SK-N-SH treated with all-trans-retinoic acid at 6 μM for 48 hours (cell line): Measurements from ENCODE around the gene CCDC106.

Source experiments
- ATAC-seq: fragments of 200-7000 bp; cut with Tn5 transposase; 3 replicates; pipeline ENCODE4 v1.9.1; 2020; ENCODE audit warnings: mild to moderate bottlenecking, moderate library complexity
- ARNTL ChIP-seq: fragments of 450-650 bp; formaldehyde crosslinking; IDR thresholded peaks from 2 replicates; pipeline ENCODE4 v1.5.0; 2020; ENCODE audit warnings: low read depth, mild to moderate bottlenecking, moderate library complexity, borderline replicate concordance
- BACH2 ChIP-seq: fragments of 250-450 bp; sonication (Bioruptor Pico); IDR thresholded peaks from 2 replicates; pipeline ENCODE4 v1.9.0; 2021; ENCODE audit warnings: mild to moderate bottlenecking, borderline replicate concordance
- CSDC2 ChIP-seq: fragments of 250-450 bp; sonication (Bioruptor Pico); IDR thresholded peaks from 2 replicates; pipeline ENCODE4 v1.5.0; 2020; ENCODE audit warnings: mild to moderate bottlenecking, moderate library complexity
- ESRRG ChIP-seq: fragments of 250-450 bp; sonication (Bioruptor Pico); IDR thresholded peaks from 2 replicates; pipeline ENCODE4 v1.6.1; 2021; ENCODE audit warnings: mild to moderate bottlenecking
- GLIS3 ChIP-seq: fragments of 250-450 bp; sonication (Bioruptor Pico); IDR thresholded peaks from 2 replicates; pipeline ENCODE4 v1.5.0; 2020; ENCODE audit warnings: mild to moderate bottlenecking, moderate library complexity
- OSR1 ChIP-seq: fragments of 250-450 bp; sonication (Bioruptor Pico); IDR thresholded peaks from 2 replicates; pipeline ENCODE4 v1.8.0; 2022; ENCODE audit warnings: moderate library complexity, mild to moderate bottlenecking, inconsistent platforms
- PPARA ChIP-seq: fragments of 250-450 bp; sonication (Bioruptor Pico); IDR thresholded peaks from 2 replicates; pipeline ENCODE4 v1.5.0; 2020; ENCODE audit warnings: mild to moderate bottlenecking, borderline replicate concordance
- RARB ChIP-seq: fragments of 250-450 bp; sonication (Bioruptor Pico); IDR thresholded peaks from 2 replicates; pipeline ENCODE4 v1.8.0; 2021; ENCODE audit warnings: mild to moderate bottlenecking, moderate library complexity
- SNAI2 ChIP-seq: fragments of 250-450 bp; sonication (Bioruptor Pico); IDR thresholded peaks from 2 replicates; pipeline ENCODE4 v1.5.0; 2020; ENCODE audit warnings: mild to moderate bottlenecking, moderate library complexity
- TCF4 ChIP-seq: fragments of 250-450 bp; sonication (Bioruptor Pico); IDR thresholded peaks from 2 replicates; pipeline ENCODE4 v1.8.0; 2021; ENCODE audit warnings: mild to moderate bottlenecking, moderate library complexity, borderline replicate concordance
- TOX ChIP-seq: fragments of 250-450 bp; sonication (Bioruptor Pico); IDR thresholded peaks from 2 replicates; pipeline ENCODE4 v1.8.0; 2021; ENCODE audit warnings: mild to moderate bottlenecking, moderate library complexity, borderline replicate concordance
- ZFP3 ChIP-seq: fragments of 250-450 bp; sonication (Bioruptor Pico); IDR thresholded peaks from 2 replicates; pipeline ENCODE4 v1.5.0; 2020; ENCODE audit warnings: mild to moderate bottlenecking, moderate library complexity
- ZFP30 ChIP-seq: fragments of 450-650 bp; formaldehyde crosslinking; IDR thresholded peaks from 2 replicates; pipeline ENCODE4 v1.5.0; 2022; ENCODE audit warnings: mild to moderate bottlenecking, moderate library complexity
- ZNF565 ChIP-seq: fragments of 450-650 bp; formaldehyde crosslinking; conservative IDR thresholded peaks from 2 replicates; pipeline ENCODE4 v1.5.0; 2020; ENCODE audit warnings: low read depth, mild to moderate bottlenecking, moderate library complexity
- ZNF70 ChIP-seq: fragments of 450-650 bp; formaldehyde crosslinking; IDR thresholded peaks from 2 replicates; pipeline ENCODE4 v1.5.0; 2020; ENCODE audit warnings: mild to moderate bottlenecking, moderate library complexity
- ZNF8 ChIP-seq: fragments of 450-650 bp; formaldehyde crosslinking; IDR thresholded peaks from 2 replicates; pipeline ENCODE4 v1.5.0; 2020; ENCODE audit warnings: mild to moderate bottlenecking, moderate library complexity
- TF ChIP-seq, protein P1 (sequence below): fragments of 250-450 bp; sonication (Bioruptor Pico); IDR thresholded peaks from 2 replicates; pipeline ENCODE4 v1.8.0; 2020; ENCODE audit warnings: mild to moderate bottlenecking, moderate library complexity, borderline replicate concordance
- TF ChIP-seq, protein P2 (sequence below): fragments of 250-450 bp; sonication (Bioruptor Pico); IDR thresholded peaks from 2 replicates; pipeline ENCODE4 v1.5.1; 2021; ENCODE audit warnings: mild to moderate bottlenecking, moderate library complexity
- TF ChIP-seq, protein P3 (sequence below): fragments of 250-450 bp; sonication (Bioruptor Pico); IDR thresholded peaks from 2 replicates; pipeline ENCODE4 v1.8.0; 2021; ENCODE audit warnings: low read depth, mild to moderate bottlenecking, moderate library complexity, borderline replicate concordance
- TF ChIP-seq, protein P4 (sequence below): fragments of 250-450 bp; sonication (Bioruptor Pico); IDR thresholded peaks from 2 replicates; pipeline ENCODE4 v1.5.0; 2020; ENCODE audit warnings: mild to moderate bottlenecking, moderate library complexity

CCDC106 gene

DNA sequence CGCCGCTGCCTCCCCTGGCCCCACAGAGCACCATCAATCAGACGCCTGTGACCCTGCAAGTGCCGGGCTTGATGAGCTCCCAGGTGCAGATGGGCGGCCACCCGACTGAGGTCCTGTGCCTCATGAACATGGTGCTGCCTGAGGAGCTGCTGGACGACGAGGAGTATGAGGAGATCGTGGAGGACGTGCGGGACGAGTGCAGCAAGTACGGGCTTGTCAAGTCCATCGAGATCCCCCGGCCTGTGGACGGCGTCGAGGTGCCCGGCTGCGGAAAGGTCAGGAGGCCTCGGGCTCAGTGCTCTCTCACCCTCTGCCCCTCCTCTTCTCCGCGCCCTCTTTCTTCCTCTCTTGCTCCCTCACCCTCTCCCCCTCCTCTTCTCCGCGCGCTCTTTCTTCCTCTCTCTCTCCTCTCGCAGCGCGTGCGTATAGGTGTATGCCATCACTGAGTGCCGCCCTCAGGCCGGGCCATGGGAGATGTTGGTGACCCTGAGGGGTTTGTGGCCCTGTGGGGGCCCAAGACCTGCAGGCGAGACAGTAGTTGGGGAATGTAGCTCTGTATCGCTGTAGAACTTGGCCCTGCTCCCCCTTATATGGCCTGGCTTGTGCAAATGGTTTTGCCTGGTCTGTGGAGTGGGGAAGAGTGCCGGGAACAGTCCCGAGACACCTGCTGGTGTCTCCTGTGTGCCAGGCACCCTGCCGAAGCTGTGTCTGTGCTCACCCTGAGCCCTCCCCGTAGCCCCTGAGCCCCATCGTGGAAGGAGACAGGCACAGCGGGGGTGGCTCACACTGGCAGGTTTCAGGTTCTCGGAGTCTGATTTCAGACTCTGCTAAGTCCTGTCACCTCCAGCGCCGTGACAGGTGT, 21.6 kb downstream of the CCDC106 start:
- ATAC-seq, result no peak
- TF ChIP-seq OSR1, result no peak
- TF ChIP-seq ZNF565 (CRISPR knock-in tag), result no peak
- TF ChIP-seq TCF4, result no peak
- TF ChIP-seq, protein P1, sequence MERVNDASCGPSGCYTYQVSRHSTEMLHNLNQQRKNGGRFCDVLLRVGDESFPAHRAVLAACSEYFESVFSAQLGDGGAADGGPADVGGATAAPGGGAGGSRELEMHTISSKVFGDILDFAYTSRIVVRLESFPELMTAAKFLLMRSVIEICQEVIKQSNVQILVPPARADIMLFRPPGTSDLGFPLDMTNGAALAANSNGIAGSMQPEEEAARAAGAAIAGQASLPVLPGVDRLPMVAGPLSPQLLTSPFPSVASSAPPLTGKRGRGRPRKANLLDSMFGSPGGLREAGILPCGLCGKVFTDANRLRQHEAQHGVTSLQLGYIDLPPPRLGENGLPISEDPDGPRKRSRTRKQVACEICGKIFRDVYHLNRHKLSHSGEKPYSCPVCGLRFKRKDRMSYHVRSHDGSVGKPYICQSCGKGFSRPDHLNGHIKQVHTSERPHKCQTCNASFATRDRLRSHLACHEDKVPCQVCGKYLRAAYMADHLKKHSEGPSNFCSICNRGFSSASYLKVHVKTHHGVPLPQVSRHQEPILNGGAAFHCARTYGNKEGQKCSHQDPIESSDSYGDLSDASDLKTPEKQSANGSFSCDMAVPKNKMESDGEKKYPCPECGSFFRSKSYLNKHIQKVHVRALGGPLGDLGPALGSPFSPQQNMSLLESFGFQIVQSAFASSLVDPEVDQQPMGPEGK (CRISPR knock-in tag), result no peak
- no peak for TF ChIP-seq ZNF8
- no peak for TF ChIP-seq CSDC2 (CRISPR knock-in tag)

DNA sequence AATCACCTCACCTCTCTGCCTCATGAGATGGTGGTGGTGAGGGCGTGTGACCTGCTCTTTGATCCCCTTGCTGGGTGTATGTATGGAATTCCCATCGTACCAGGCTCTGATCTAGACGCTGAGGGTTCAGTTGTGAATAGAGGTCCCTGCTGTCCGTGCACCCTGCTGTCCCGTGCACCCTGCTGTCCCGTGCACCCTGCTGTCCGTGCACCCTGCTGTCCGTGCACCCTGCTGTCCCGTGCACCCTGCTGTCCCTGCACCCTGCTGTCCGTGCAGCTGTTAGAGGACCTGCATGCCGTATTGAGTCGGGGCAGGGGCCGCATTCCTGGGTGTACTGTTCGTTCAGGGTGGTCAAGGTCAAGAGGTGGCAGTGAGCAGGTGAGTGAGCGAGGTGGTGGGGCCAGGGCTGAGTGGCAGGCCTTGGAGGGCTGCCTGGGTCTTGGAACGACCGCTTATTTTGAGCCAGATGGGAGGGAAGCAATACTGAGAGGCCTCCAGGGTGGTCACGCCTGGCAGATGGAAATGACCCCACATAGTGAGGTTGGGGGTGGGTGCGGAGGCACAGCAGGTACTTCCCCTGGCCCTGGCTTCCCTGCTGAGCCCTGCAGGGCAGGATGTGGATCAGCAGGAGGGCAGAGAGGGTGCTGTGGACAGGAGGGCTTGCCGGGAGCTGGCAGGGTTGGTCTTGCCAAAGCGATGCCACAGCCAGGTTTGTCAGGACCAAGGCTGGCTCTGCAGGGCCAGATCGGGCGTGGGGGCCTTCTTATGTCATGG, 22.5 kb downstream of the CCDC106 start:
- no peak for TF ChIP-seq PPARA (CRISPR knock-in tag)
- TF ChIP-seq, protein P1 (CRISPR knock-in tag), result no peak
- no peak for TF ChIP-seq OSR1
- TF ChIP-seq ZFP3 (CRISPR knock-in tag), result no peak
- no peak for TF ChIP-seq ZNF70 (CRISPR knock-in tag)
- TF ChIP-seq, protein P2, sequence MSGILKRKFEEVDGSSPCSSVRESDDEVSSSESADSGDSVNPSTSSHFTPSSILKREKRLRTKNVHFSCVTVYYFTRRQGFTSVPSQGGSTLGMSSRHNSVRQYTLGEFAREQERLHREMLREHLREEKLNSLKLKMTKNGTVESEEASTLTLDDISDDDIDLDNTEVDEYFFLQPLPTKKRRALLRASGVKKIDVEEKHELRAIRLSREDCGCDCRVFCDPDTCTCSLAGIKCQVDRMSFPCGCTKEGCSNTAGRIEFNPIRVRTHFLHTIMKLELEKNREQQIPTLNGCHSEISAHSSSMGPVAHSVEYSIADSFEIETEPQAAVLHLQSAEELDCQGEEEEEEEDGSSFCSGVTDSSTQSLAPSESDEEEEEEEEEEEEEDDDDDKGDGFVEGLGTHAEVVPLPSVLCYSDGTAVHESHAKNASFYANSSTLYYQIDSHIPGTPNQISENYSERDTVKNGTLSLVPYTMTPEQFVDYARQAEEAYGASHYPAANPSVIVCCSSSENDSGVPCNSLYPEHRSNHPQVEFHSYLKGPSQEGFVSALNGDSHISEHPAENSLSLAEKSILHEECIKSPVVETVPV (CRISPR knock-in tag), result no peak
- TF ChIP-seq ZNF565 (CRISPR knock-in tag), result no peak
- no peak for TF ChIP-seq ZFP30 (CRISPR knock-in tag)
- TF ChIP-seq BACH2 (CRISPR knock-in tag), result no peak
- TF ChIP-seq RARB (CRISPR knock-in tag), result no peak
- TF ChIP-seq TOX (CRISPR knock-in tag), result no peak
- ATAC-seq, result 0 out of 3 replicates have a peak, but pooled peaks have one; percentile 12

DNA sequence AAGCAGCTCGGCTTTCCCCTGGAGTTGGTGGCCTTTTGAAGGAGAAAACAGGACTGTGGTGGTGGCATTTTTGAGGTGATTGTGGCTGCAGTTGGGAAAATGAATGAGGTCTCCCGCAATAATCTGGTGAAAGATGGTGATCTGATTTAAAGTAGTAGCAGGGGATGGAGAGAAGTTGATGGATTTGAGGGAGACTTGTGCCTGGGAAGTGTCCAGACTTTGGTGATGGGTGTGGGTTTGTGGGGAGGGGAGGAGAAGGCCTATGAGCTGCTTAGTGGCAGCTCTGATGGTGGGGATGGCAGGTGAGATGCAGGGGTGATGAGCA, 23.0 kb downstream of the CCDC106 start:
- TF ChIP-seq GLIS3 (no peak), ESRRG (CRISPR knock-in tag) (no peak), TCF4 (no peak), ZNF70 (CRISPR knock-in tag) (no peak), ARNTL (CRISPR knock-in tag) (no peak), ZNF565 (CRISPR knock-in tag) (no peak), SNAI2 (CRISPR knock-in tag) (no peak), OSR1 (no peak), ZNF8 (no peak), ZFP30 (CRISPR knock-in tag) (no peak)
- TF ChIP-seq, protein P3, sequence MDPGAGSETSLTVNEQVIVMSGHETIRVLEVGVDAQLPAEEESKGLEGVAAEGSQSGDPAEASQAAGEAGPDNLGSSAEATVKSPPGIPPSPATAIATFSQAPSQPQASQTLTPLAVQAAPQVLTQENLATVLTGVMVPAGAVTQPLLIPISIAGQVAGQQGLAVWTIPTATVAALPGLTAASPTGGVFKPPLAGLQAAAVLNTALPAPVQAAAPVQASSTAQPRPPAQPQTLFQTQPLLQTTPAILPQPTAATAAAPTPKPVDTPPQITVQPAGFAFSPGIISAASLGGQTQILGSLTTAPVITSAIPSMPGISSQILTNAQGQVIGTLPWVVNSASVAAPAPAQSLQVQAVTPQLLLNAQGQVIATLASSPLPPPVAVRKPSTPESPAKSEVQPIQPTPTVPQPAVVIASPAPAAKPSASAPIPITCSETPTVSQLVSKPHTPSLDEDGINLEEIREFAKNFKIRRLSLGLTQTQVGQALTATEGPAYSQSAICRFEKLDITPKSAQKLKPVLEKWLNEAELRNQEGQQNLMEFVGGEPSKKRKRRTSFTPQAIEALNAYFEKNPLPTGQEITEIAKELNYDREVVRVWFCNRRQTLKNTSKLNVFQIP (CRISPR knock-in tag), result no peak
- TF ChIP-seq, protein P4, sequence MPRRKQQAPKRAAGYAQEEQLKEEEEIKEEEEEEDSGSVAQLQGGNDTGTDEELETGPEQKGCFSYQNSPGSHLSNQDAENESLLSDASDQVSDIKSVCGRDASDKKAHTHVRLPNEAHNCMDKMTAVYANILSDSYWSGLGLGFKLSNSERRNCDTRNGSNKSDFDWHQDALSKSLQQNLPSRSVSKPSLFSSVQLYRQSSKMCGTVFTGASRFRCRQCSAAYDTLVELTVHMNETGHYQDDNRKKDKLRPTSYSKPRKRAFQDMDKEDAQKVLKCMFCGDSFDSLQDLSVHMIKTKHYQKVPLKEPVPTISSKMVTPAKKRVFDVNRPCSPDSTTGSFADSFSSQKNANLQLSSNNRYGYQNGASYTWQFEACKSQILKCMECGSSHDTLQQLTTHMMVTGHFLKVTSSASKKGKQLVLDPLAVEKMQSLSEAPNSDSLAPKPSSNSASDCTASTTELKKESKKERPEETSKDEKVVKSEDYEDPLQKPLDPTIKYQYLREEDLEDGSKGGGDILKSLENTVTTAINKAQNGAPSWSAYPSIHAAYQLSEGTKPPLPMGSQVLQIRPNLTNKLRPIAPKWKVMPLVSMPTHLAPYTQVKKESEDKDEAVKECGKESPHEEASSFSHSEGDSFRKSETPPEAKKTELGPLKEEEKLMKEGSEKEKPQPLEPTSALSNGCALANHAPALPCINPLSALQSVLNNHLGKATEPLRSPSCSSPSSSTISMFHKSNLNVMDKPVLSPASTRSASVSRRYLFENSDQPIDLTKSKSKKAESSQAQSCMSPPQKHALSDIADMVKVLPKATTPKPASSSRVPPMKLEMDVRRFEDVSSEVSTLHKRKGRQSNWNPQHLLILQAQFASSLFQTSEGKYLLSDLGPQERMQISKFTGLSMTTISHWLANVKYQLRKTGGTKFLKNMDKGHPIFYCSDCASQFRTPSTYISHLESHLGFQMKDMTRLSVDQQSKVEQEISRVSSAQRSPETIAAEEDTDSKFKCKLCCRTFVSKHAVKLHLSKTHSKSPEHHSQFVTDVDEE (CRISPR knock-in tag), result no peak
- TF ChIP-seq, protein P1 (CRISPR knock-in tag), result no peak
- no peak for ATAC-seq
